Amniotic epithelial cell (primary cell): ENCODE measurements around the gene MKRN2.
A peak's percentile ranks its signal among the peaks of the same experiment; 100 is the strongest.

Experiments
- DNase-seq: peaks from one replicate; pipeline ENCODE4 v3.0.0-alpha.2; 2010; ENCODE audit warnings: low read depth

MKRN2 gene

DNA sequence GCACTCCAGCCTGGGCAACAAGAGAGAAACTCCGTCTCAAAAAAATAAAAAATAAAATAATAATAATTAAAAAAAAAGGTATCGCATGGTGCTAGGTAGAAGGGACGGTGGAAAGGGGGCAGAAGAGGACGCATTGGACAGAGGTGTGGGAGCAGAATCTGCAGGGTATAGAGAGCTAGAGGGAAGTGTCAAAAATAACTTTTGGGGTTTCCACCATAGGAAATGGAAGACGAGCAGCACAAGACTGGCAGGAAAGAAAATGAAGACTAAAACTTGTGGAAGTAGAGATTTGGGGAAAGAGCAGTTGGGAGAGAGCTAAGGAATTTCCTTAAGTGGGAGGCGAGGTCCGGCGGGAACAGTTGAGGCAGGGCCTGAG lies 585 bp upstream of the MKRN2 start:
- no peak for DNase-seq

DNA sequence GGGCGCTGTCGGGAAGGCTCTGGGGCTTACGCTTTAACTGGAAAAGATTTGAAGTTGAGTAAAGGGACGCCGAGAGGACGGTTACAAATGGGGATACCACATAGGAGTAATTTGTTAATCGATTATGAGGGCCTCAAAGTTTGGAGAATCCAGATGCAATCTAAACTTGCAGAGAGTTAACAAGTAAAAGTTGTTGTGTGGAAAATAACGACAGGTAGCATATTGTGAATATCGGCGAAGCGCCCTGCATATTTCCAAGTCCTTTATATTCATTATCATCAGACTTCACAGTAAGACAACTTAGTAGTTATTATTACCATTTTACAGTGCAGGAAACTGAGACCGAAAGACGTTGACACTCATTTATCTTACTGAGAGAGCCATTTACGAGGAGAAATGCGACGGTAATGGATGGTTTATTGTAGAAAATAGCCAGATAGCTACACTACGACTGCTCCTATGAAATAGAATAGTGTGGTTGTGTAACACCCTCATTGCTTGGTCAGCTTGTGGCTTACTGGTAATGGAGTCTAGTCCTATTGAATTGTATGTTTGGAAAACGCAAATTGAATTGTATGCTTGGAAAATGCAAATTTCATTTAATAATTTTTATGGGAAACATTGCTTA lies 700 bp downstream of the MKRN2 start:
- peak; percentile 73 for DNase-seq

DNA sequence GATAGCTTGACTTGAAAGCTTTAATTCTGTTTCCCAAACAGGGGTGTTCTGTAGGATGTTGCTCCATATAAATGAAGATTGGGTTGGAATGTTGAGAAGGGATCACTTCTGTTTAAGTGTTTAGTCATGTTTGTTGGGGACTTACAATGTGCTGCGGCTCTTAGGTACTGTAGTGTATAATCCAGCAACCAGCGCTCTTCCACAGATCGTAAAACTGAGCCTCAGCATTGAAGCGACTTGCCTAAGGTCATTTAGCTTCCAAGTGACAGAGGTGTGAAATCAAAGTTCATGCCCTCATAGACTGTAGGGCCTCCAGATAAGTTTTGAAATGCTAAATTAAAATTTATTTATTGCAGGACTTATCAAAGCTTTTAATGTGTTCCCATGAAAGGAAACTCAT lies 1.8 kb downstream of the MKRN2 start:
- no peak for DNase-seq

DNA sequence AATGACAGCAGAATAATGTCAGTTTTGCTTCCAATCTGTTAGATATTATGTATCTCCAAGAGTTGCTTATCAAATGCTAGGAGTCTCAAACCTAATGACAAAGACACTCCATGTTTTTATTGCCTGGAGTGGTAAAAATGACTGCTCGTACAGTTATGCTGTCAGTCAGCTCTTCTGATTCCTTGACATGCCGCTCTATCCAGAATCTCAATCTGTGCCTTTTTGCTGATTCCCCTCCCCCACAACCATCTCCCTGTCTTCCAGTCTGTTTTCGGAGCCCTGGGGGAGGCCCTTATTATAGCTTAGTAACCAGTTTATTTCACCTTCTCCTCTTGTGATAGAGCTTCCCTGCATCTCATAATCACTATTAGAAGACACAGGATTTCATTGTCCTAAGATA lies 2.6 kb downstream of the MKRN2 start:
- DNase-seq = no peak

DNA sequence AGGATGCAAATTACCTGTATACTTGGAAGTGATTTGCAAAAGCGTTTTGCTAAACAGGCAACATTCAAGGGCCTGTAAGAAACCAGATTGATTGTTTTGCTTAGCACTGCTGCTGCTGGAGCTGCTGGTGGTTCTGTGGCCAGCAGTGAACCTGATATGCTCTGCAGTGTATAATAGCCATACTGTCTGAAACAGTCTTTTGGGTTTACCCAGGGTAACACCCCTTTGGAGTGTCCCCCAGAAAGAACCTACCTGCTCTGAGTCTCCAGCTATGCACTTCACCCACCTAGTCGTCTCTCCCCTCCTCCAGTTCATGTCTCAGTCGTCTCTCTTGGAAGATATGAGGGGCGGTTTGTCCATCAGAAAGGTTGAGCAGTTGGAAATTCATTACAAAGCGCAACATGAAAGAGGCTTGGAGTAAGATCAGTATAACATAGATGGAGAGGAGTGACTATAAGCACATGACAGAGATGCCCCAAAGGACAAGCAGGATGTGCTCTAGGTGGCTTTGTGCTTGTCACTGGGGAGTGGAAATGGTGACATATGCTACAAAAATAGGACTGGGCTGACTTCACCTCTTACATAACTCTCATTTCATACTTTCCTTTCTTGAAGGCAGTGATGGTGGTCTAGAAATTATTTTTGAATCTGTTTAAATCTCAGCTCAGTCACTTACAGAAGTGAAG lies 3.8 kb downstream of the MKRN2 start:
- no peak for DNase-seq

DNA sequence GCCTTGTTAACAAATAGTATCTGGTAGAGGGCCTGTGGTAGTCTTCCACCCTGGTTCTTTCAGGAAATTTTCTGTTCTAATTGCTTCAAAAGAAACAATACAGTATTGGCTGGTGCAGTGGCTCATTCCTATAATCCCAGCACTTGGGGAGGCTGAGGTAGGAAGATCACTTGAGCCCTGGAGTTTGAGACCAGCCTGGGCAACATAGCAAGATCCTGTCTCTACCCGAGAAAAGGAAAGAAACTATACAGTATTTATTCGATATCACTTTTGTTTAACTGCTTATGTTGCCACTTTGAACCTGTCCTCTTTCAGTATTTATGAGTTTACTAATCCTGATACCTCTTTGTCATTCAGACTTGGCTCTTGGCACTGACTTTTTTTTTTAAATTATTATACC lies 4.5 kb downstream of the MKRN2 start:
- no peak for DNase-seq

DNA sequence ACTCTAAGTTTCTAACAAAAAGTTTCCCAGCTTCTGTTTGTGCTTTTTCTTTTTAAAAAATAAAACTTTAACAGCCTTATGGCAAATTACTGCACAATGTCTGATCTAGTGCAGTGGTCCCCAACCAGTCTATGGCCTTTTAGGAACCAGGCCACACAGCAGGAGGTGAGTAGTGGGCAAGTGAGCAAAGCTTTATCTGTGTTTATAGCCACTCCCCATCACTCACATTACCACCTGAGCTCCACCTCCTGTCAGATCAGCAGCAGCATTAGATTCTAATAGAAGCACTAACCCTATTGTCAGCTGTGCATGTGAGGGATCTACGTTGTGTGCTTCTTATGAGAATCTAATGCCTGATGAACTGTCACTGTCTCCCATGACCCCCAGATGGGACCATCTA lies 5.6 kb downstream of the MKRN2 start:
- DNase-seq = no peak

DNA sequence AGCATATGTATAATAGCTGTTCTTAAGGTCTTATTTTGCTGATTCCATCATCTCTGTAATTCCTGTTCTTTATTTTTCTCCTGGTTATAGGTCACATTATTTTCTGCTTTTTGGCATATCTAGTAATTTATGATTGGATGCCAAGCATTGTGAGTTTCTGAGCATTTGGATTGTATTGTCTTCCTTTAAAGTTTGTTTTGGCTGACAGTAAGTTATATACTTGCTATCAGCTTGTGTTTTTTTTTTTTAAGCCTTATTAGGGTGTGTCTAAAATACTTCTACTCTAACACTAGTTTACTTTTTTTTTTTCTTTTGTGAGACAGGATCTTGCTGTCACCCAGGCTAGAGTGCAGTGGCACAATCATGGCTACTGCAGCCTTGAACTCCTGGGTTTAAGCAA lies 10.1 kb downstream of the MKRN2 start:
- DNase-seq = no peak

DNA sequence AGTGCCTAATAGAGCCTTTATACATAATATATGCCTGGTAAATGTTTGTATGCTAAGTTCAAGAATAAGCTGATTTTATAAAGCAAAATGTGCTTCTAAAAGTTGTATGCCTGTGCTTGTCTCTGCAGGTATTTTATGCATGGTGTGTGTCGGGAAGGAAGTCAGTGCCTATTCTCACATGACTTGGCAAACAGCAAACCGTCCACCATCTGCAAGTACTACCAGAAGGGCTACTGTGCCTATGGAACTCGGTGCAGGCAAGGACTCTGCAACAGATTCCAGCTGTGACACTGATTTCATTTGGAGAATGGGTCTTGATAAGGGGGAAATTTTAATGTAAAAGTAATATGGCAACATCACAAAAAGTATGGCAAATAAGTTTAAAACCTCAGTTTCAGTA lies 11.9 kb downstream of the MKRN2 start:
- DNase-seq = no peak

DNA sequence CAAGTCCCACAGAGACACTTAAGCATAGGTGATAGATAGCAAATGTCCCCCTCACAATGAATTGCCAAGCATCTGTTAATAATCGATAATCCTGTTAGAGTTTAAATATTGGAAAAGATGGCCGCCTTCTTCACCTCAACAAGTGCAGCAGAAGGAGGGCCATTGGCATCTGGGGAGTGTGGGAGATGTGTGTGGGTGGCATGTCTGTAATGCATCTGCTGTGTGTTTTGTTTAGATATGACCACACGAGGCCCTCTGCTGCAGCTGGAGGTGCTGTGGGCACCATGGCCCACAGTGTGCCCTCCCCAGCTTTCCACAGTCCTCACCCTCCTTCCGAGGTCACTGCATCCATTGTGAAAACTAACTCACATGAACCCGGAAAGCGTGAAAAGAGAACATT lies 12.9 kb downstream of the MKRN2 start:
- DNase-seq = no peak

DNA sequence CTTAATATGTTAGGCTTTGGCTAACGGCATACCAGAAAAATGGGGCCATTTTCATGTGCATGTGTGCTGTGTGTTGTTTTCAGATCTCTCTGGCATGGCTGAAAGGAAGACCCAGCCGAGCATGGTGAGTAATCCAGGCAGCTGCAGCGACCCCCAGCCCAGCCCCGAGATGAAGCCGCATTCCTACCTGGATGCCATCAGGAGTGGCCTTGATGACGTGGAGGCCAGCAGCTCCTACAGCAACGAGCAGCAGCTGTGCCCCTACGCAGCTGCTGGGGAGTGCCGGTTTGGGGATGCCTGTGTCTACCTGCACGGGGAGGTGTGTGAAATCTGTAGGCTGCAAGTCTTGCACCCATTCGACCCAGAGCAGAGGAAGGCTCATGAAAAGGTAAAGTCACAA lies 15.1 kb downstream of the MKRN2 start:
- DNase-seq = no peak

DNA sequence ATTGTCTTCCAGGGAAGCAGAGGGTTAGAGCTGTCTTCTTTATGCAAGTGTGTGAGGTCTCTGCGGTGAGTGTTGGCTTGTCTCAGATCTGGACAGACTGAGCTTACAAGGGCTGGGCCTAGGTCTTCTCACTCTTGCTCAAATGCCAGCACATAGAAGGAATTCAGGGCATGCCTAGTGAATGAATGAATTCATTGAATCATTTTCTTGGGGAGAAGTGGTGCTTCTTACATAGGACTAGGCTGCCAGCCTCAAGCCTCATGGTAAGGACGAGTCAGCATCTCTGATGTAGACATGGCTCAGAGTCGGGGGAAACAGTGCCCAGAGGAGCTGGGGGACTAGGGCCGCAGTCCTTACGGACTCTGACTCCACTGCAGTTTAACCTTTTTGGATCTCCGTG lies 17.2 kb downstream of the MKRN2 start:
- peak; percentile 26 for DNase-seq

DNA sequence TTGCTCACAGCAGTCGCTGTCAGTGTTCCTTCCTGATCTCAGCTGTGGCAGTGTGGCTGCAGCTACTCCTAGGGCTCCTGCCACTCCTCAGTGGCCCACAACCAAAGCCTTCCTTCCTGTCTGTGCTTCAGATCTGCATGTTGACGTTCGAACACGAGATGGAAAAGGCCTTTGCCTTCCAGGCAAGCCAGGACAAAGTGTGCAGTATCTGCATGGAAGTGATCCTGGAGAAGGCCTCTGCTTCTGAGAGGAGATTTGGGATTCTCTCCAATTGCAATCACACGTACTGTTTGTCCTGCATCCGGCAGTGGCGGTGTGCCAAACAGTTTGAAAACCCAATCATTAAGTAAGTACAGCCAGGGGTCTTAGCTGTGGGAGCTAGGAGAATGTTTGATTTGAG lies 17.8 kb downstream of the MKRN2 start:
- no peak for DNase-seq

DNA sequence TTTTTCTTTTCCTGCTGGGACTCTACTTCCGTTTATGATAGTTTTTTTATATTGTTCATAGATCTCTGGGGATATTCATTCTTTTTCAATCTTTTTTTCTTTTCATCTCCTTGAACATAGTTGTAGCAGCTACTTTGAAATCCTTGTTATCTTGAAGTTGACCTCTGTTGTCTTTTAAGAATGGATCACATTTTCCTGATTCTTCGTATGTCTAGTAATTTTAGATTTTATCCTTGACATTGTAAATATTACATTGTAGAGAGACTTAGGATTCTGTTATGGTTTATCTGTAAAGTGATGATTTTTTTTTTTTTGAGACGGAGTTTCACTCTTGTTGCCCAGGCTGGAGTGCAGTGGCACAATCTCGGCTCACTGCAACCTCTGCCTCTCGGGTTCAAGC lies 20.5 kb downstream of the MKRN2 start:
- no peak for DNase-seq

DNA sequence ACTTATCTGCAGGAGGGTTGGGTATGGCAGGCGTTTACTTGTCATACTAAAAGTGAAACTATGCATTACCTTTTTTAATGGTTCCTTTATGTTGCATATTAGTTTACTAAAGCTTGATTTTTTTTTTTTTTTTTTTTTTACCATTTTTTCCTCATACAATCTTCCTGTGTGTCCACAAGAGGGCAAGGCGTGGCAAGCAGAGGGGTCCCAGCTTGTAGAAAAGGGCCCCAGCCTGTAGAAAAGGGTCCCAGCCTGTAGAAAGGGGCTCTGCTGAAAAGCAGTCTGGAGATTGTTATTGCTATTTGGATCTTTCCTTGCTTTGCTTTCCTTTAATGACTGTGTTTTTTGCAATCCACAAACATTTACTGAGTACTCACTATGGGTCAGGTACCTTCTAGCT lies 21.9 kb downstream of the MKRN2 start:
- no peak for DNase-seq

DNA sequence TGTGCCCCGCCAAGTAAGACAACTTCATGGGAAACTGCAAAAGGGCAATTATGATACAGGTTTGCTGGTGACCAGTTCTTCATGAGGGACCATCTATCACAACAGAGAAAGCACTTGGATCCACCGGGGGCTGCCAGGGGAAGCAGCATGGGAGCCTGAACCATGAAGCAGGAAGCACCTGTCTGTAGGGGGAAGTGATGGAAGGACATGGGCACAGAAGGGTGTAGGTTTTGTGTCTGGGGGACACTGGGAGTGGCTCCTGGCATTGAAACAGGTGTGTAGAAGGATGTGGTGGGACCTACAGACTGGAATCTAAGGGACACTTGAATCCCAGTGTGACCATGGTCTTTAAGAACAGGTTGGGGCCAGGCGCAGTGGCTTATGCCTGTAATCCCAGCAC lies 22.6 kb downstream of the MKRN2 start:
- DNase-seq = no peak

DNA sequence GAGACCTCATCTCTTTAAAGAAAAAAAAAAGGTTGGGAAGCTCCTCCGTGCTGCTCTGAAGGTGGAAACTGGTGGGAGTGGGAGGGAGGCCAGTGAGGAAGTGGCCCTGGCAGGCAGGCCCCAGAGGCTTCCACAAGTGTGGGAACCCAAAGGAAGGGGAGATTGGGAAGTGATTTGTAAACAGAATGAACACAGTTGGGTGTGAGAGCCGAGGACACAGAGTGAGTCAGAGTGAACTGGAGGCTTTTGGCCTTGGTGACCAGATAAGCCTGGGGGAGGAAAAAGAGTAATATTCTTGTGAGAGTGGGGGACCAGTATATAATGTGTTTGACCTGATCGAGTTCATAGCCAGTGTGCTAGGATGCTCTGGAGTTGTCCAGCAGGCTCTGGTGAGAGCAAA lies 23.0 kb downstream of the MKRN2 start:
- DNase-seq = peak; percentile 78

DNA sequence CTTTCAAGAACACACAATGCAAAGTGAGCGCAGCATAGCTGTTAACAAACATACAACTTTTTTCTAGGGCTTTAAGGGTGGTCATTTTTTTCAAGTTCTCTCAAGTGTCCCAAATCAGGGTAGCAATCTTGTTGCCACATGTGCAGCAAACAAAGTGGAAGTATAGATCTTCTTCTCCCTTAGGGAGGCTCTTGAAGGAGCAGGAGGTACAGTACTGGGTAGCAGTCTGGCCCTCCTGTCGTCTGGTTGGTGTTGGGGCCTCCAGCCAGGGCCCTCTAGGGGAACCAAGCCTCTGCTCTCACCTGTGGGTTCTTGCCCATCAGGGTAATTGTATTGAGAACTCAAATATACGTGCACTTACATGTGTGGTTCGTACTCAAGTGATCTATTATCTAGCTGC lies 25.8 kb downstream of the MKRN2 start:
- no peak for DNase-seq

DNA sequence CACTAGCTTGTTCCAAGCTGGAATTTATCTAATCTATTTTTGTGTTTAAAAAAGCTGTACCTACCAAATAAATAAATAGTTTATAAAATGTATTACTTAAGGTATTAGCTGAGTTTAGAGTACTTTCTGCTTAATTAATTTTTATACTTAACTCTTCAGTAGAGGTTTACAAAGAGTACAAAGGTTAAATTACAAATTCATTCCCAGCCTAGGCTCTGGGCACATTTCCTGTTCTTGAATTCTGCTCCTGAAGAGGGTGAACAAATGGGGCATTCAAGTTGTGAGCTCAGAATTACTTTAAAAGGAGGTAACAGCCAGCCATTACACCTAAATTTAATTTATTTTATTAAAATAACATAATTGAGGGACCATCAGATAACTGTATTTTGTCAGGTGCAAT lies 26.4 kb downstream of the MKRN2 start:
- no peak for DNase-seq

DNA sequence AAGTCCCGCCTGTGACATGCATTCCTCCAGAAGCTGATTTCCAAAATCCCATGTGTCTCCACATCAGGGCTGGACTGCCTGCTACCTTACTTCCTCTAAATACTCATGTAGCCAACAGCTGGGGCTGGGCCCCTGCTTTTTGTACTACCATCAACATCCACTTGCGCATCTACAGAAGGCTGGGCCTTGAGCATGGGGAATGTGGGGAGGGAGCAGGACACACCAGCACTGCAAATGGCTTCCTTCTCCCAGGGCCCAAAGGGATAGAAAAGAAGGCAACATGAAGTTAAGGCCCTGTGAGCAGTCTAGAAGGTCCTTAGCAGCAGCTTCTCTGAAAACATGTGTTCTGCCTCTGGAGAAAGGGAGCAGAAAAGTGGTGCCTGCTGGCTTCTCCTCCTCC lies 27.2 kb downstream of the MKRN2 start:
- no peak for DNase-seq

DNA sequence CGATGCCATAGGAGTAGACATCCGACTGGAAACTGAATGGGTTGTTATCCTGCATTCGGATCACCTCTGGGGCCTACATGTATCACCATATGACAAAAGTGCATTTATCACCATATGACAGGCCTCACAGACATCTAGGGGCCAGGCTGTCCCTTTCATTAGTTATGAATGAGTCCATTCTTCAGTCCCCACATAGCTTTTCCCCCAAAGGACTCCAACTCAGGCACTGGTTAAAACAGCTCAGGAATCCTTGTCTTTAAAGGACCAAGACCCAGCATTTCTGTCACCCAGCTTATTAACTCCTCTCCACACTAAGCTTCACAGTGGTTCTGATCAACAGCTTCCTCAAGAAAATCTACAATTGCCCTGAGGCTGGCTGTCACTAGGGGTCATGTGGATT lies 28.3 kb downstream of the MKRN2 start:
- DNase-seq = no peak

DNA sequence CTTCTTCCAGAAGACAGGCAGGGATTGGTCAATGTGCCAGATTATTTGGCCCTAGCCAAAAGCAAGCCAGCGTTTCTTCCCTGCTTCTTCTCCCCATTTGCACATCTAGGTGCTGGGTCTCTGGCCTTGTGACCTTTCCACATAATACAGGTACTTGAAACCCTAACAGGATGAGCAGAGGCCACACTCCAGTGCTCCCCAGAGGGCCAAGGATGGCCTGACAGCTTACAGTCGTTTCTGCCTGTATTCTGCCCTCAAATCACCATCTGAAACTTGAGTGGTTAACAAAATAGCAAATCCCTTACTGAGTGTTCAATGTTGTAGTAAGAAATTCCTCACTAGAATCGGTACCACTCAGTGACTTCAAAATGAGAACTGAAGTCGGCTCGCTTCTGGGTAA lies 29.1 kb downstream of the MKRN2 start:
- no peak for DNase-seq

DNA sequence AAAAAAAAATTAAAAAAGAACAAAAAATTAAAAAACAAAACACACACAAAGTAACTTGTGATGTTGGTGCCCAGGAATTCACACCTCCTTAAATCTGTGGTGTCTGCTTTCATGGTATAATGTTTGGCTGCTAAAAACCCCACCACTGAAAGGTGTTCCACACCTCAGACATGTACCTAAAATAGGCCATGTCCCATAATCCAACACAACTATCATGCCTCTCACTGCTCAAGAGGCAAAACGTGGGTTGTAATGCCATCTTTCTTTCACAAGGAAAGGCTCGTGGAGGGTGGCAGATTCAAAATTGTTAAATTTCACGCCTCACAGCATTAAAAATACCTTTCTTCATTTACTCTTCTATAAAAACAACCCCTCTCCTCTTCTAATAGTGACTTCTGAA lies 29.5 kb downstream of the MKRN2 start:
- DNase-seq = no peak
